PFSK-1 (cell line): ENCODE data around the gene NKX6-2.

Experiments
- FOXP2 ChIP-seq: optimal IDR thresholded peaks from 2 replicates; pipeline ENCODE3; 2011; ENCODE audit warnings: borderline replicate concordance, control low read depth, inconsistent platforms; ENCODE audit not compliant: insufficient read depth; ENCODE audit errors: extremely low read length, extremely low read depth
- POLR2AphosphoS5 ChIP-seq: IDR thresholded peaks from 2 replicates; pipeline ENCODE4 v1.6.1; 2012; ENCODE audit warnings: low read depth, mild to moderate bottlenecking, control low read depth, low read length, moderate library complexity
- SIN3A ChIP-seq: IDR thresholded peaks from 2 replicates; pipeline ENCODE4 v1.6.1; 2012; ENCODE audit warnings: mild to moderate bottlenecking, low read length, moderate library complexity, borderline replicate concordance; ENCODE audit not compliant: insufficient read depth
- TAF1 ChIP-seq: IDR thresholded peaks from 2 replicates; pipeline ENCODE4 v1.6.1; 2012; ENCODE audit warnings: low read length, control low read depth, borderline replicate concordance; ENCODE audit not compliant: insufficient read depth
- TF ChIP-seq, protein P1 (sequence below), 2 experiments: IDR thresholded peaks; 2 replicates each; pipeline versions ENCODE4 v1.6.1 to v1.8.0; 2011 to 2012; ENCODE audit warnings: low read depth in 2 of 2, low read length in 2 of 2, control low read depth in 1 of 2, inconsistent platforms in 1 of 2, mild to moderate bottlenecking in 1 of 2, moderate library complexity in 1 of 2; ENCODE audit not compliant: insufficient read depth in 1 of 2

NKX6-2 gene

DNA sequence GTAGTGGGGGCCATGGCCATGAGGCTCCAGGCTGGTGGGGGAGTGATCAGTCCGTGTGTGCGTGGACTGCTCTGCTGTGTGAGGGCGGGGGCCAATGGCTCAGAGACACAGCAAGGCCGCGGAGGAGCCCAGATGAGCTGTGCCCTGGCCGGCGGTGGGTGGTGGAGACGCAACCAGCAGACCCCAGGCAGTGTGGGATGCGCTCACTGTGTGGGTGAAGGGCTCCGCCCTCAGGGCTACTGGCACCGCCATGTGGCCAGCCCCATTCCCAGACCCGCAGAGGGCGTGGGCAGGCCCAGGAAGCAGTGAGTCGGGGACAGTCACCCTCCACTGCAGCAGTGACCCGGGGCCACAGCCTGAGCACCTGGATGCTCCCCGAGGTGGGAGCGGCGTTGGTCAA lies 9.1 kb downstream of the NKX6-2 start:
- TF ChIP-seq TAF1 (no peak), FOXP2 (no peak), SIN3A (no peak), POLR2AphosphoS5 (no peak)
- TF ChIP-seq, protein P1, sequence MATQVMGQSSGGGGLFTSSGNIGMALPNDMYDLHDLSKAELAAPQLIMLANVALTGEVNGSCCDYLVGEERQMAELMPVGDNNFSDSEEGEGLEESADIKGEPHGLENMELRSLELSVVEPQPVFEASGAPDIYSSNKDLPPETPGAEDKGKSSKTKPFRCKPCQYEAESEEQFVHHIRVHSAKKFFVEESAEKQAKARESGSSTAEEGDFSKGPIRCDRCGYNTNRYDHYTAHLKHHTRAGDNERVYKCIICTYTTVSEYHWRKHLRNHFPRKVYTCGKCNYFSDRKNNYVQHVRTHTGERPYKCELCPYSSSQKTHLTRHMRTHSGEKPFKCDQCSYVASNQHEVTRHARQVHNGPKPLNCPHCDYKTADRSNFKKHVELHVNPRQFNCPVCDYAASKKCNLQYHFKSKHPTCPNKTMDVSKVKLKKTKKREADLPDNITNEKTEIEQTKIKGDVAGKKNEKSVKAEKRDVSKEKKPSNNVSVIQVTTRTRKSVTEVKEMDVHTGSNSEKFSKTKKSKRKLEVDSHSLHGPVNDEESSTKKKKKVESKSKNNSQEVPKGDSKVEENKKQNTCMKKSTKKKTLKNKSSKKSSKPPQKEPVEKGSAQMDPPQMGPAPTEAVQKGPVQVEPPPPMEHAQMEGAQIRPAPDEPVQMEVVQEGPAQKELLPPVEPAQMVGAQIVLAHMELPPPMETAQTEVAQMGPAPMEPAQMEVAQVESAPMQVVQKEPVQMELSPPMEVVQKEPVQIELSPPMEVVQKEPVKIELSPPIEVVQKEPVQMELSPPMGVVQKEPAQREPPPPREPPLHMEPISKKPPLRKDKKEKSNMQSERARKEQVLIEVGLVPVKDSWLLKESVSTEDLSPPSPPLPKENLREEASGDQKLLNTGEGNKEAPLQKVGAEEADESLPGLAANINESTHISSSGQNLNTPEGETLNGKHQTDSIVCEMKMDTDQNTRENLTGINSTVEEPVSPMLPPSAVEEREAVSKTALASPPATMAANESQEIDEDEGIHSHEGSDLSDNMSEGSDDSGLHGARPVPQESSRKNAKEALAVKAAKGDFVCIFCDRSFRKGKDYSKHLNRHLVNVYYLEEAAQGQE (IDR thresholded peaks at IDR 0.05; ENCODE audit: insufficient read depth in 1 of 2, low read depth in 2 of 2, low read length in 2 of 2): no peak

DNA sequence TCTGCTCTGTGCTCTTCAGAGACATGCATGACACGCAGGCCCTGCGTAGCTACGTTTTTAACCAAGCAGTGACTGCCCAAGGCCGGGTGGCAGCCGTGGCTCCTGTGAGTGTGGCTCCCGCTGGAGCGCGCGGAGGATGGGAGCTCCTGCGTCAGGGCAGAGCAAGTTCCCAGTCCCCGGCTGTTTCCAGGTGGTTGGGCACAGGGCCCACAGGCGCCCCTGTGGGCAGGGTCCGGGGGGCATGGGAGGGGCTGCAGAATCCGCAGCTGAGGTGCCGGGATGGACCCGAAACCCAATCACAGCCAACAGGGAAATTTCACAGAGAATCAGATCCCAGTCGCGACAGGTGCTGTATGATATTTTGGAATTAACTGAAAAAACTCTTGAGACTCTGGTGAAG lies 9.8 kb downstream of the NKX6-2 start:
- TF ChIP-seq SIN3A (no peak), TAF1 (no peak), POLR2AphosphoS5 (no peak), FOXP2 (no peak)
- TF ChIP-seq, protein P1 (IDR thresholded peaks at IDR 0.05; ENCODE audit: insufficient read depth in 1 of 2, low read depth in 2 of 2, low read length in 2 of 2): no peak

DNA sequence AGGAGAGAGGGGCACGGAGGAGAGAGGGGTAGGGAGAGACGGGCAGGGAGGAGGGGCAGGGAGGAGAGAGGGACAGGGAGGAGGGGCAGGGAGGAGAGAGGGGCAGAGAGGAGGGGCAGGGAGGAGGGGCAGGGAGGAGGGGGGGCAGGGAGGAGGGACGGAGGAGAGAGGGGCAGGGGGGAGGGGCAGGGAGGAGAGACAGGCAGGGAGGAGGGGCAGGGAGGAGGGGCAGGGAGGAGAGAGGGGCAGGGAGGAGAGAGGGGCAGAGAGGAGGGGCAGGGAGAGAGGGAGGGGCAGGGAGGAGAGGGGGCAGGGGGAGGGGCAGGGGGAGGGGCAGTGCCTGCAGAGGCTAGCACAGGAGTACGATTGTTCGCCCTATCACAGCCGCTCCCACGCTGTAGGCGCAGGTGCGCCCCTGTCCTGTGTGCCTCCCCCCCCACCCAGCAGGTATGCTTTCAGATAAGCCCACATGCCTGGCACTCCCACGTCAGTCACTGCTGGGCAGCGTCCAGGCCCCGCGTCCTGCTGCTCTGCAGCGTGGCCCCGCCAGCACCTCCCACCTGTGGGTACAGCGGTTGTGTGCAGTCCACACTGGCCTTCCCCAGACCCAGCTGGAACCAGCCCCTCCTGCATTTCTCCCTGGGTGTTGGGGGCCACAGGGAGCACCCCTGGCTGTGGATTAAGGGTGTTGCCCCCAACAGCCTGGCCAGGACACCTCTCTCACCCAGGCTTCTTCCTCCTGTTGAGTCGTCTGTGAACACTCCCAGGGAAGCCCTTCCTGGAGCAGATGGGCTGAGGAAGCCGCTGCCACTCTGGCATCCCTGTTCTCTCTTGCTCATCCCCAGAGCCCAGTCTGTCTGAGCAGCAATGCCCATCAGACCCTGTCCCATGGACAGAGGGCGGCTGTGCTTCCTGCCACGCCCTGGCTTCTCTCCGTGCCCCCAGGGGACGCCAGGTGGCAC lies 10.8 kb downstream of the NKX6-2 start:
- TF ChIP-seq, protein P1 (IDR thresholded peaks at IDR 0.05; ENCODE audit: insufficient read depth in 1 of 2, low read depth in 2 of 2, low read length in 2 of 2): no peak
- no peak for TF ChIP-seq FOXP2

DNA sequence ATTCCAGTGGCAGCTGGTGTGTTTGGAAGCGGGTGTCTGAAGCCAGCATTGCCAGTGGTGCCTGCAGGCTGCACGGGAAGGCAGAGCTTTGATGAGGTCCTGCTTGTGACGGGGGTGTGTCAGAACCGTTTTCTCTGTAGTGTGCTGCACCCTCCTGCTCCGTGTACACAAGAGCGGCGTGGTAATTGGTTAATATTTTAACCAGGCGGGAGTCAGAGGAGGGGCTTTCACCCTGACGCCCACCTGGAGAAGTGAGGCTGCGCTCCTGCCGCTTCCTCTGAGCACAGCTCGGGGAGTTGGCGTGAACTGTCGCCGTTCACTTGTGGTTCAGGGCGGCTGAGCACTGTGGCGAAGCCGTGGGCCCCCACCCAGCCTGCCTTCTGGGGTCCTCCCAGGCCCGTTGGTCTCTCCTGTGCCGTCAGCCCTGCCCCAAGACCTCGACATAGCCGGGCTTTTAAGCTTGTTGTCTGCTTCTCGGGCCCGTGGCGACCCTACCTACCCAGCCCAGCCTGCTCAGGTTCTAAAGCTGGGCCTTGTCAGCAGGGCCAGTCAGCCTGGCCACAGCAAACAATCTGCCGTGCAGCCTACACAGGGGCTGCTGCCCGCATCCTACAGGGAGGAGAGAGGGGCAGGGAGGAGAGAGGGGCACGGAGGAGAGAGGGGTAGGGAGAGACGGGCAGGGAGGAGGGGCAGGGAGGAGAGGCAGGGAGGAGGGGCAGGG lies 11.6 kb downstream of the NKX6-2 start:
- TF ChIP-seq TAF1 (no peak), FOXP2 (no peak), POLR2AphosphoS5 (no peak), SIN3A (no peak)
- TF ChIP-seq, protein P1 (IDR thresholded peaks at IDR 0.05; ENCODE audit: insufficient read depth in 1 of 2, low read depth in 2 of 2, low read length in 2 of 2): no peak
